ENCODE data around the gene DIAPH1.

The DIAPH1 gene

DNA sequence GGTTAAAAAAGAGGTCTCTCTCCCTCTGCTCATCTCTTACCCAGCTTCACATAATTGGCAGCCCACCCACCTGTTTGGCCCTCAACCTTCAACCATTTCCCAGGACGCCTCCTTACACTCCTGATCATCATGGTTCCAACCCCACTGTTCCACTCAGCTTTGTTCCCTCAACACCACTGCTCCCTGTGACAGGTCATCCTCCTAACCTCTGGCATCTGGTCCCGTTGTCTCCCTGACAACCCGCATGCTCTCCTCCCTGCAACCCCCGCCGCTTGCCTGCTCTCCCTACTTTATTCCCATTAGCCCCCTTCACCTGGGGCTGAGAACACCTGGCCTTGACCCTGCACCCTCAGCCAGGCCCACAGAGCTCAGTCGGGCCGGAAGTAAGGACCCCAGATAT is 117.0 kb downstream of the DIAPH1 start:
- Histone ChIP-seq H4K20me1 (ENCODE audit: control insufficient read depth, insufficient read depth, low read depth, low read length) (no peaks in the 10 kb centered on the region), H3F3A (ENCODE audit: control insufficient read depth, insufficient read depth) (peaks cover 18% of the 10 kb centered on the region), H3K36me3 (ENCODE audit: control insufficient read depth, low read length) (peaks cover 68% of the 10 kb centered on the region), H3K9me3 (ENCODE audit: control insufficient read depth, insufficient read depth, low read length) (no peaks in the 10 kb centered on the region), H3K79me2 (ENCODE audit: control insufficient read depth, low read length) (peaks cover 33% of the 10 kb centered on the region), H3K9me2 (replicated peaks; ENCODE audit: control insufficient read depth, low read length) (no peaks in the 10 kb centered on the region), H3K4me1 (ENCODE audit: control insufficient read depth, low read length) (peaks cover 39% of the 10 kb centered on the region), H3K4me3 (ENCODE audit: low read length) (no peak overlapping the region), H3K27ac (ENCODE audit: low read depth, low read length) (no peak overlapping the region), H3K4me2 (ENCODE audit: low read length) (no peak overlapping the region), H3K27me3 (ENCODE audit: control insufficient read depth, low read length) (no peaks in the 10 kb centered on the region)
- TF ChIP-seq, protein P1, sequence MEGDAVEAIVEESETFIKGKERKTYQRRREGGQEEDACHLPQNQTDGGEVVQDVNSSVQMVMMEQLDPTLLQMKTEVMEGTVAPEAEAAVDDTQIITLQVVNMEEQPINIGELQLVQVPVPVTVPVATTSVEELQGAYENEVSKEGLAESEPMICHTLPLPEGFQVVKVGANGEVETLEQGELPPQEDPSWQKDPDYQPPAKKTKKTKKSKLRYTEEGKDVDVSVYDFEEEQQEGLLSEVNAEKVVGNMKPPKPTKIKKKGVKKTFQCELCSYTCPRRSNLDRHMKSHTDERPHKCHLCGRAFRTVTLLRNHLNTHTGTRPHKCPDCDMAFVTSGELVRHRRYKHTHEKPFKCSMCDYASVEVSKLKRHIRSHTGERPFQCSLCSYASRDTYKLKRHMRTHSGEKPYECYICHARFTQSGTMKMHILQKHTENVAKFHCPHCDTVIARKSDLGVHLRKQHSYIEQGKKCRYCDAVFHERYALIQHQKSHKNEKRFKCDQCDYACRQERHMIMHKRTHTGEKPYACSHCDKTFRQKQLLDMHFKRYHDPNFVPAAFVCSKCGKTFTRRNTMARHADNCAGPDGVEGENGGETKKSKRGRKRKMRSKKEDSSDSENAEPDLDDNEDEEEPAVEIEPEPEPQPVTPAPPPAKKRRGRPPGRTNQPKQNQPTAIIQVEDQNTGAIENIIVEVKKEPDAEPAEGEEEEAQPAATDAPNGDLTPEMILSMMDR (IDR thresholded peaks at IDR 0.05; ENCODE audit: low read depth, low read length, poor library complexity, severe bottlenecking), result no peak
- no peak for TF ChIP-seq EZH2phosphoT487 (IDR thresholded peaks at IDR 0.05; ENCODE audit: borderline replicate concordance, low read length)

DNA sequence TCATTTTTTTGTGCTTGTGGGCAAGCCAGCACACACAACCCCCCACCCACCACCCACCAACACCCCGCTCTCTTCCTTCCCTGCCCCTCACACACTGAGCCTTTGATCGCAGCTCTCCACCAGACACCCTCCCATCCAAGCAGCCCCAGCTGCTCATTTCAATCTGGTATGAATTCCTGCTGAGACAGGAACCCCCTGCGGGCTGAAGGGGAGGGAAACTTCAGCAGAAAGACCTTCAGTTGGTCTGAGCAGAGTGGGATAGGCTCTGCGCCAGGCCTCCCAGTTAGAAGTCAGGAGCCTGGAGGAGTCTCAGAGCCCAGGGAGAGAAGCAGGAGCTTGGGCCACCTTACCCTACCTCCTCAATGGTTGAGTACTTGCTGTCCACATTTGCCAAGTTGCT is 122.8 kb downstream of the DIAPH1 start:
- no peaks in the 10 kb centered on the region for H4K20me1 ChIP-seq (ENCODE audit: control insufficient read depth, insufficient read depth, low read depth, low read length)
- TF ChIP-seq, protein P1 (IDR thresholded peaks at IDR 0.05; ENCODE audit: low read depth, low read length, poor library complexity, severe bottlenecking), result no peak
- TF ChIP-seq EZH2phosphoT487 (IDR thresholded peaks at IDR 0.05; ENCODE audit: borderline replicate concordance, low read length), result no peak
- H3K4me2 ChIP-seq (ENCODE audit: low read length), result no peak overlapping the region
- H3K27me3 ChIP-seq (ENCODE audit: control insufficient read depth, low read length), result no peaks in the 10 kb centered on the region
- no peaks in the 10 kb centered on the region for H3K9me2 ChIP-seq (replicated peaks; ENCODE audit: control insufficient read depth, low read length)
- H3K36me3 ChIP-seq (ENCODE audit: control insufficient read depth, low read length), result peaks cover 73% of the 10 kb centered on the region
- no peak overlapping the region for H3K4me3 ChIP-seq (ENCODE audit: low read length)
- peaks cover 32% of the 10 kb centered on the region for H3K79me2 ChIP-seq (ENCODE audit: control insufficient read depth, low read length)
- H3F3A ChIP-seq (ENCODE audit: control insufficient read depth, insufficient read depth), result peaks cover 5% of the 10 kb centered on the region; the same call in 1 of the 2 replicates
- no peak overlapping the region for H3K27ac ChIP-seq (ENCODE audit: low read depth, low read length)
- no peaks in the 10 kb centered on the region for H3K9me3 ChIP-seq (ENCODE audit: control insufficient read depth, insufficient read depth, low read length)
- H3K4me1 ChIP-seq (ENCODE audit: control insufficient read depth, low read length), result peaks cover 51% of the 10 kb centered on the region

DNA sequence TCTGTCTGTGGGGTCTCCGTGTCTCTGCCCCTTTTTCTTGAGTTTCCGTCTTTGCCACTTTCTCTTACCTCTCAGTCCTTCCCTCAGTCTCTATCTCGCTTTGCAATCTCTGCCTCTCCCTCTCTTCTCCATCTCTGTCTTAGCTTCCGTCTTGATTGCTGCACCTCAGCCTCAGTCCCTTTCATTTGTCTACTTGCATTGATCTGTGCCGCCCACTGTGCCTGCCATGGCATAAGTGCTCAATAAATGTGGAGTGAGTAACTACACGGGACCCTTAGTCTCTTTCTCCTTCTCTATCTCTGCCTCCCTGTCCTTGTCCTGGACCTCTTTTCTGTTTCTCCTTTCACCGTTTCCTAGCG is 123.4 kb downstream of the DIAPH1 start:
- H3K4me2 ChIP-seq (ENCODE audit: low read length), result peak overlapping the region; percentile 48
- no peaks in the 10 kb centered on the region for H4K20me1 ChIP-seq (ENCODE audit: control insufficient read depth, insufficient read depth, low read depth, low read length)
- peaks cover 57% of the 10 kb centered on the region for H3K4me1 ChIP-seq (ENCODE audit: control insufficient read depth, low read length)
- H3K4me3 ChIP-seq (ENCODE audit: low read length), result no peak overlapping the region
- H3K27me3 ChIP-seq (ENCODE audit: control insufficient read depth, low read length), result no peaks in the 10 kb centered on the region
- peaks cover 5% of the 10 kb centered on the region; the same call in 1 of the 2 replicates for H3F3A ChIP-seq (ENCODE audit: control insufficient read depth, insufficient read depth)
- H3K79me2 ChIP-seq (ENCODE audit: control insufficient read depth, low read length), result peaks cover 38% of the 10 kb centered on the region
- peaks cover 78% of the 10 kb centered on the region for H3K36me3 ChIP-seq (ENCODE audit: control insufficient read depth, low read length)
- H3K9me2 ChIP-seq (replicated peaks; ENCODE audit: control insufficient read depth, low read length), result no peaks in the 10 kb centered on the region
- H3K27ac ChIP-seq (ENCODE audit: low read depth, low read length), result no peak overlapping the region
- no peaks in the 10 kb centered on the region for H3K9me3 ChIP-seq (ENCODE audit: control insufficient read depth, insufficient read depth, low read length)
- TF ChIP-seq, protein P1 (IDR thresholded peaks at IDR 0.05; ENCODE audit: low read depth, low read length, poor library complexity, severe bottlenecking), result no peak
- no peak for TF ChIP-seq EZH2phosphoT487 (IDR thresholded peaks at IDR 0.05; ENCODE audit: borderline replicate concordance, low read length)

Measured in DOHH2 (cell line).